HepG2 (cell line): ENCODE measurements around the gene PEAK1. TPM values are rescaled to one million over a fixed set of nuclear protein-coding genes. Genes with fewer than 3 reads are reported as not detected.

Source experiments
- CEBPB ChIP-seq: IDR thresholded peaks from 2 replicates; pipeline ENCODE4 v1.6.1; 2011; ENCODE audit warnings: low read depth, low read length, improper control_type of control experiment, borderline replicate concordance
- CHD2 ChIP-seq: IDR thresholded peaks from 2 replicates; pipeline ENCODE4 v1.6.1; 2011; ENCODE audit warnings: low read depth, low read length, improper control_type of control experiment
- ETV5 ChIP-seq: IDR thresholded peaks from 2 replicates; pipeline ENCODE4 v1.6.1; 2018; ENCODE audit warnings: missing biosample characterization, missing genetic modification reagents, inconsistent platforms, borderline replicate concordance
- KMT2A ChIP-seq: sonication (generic); formaldehyde crosslinking; IDR thresholded peaks from 2 replicates; pipeline ENCODE4 v1.4.0; 2020; ENCODE audit warnings: missing genetic modification reagents
- NCOR1 ChIP-seq: fragments of 200-600 bp; sonication (generic); IDR thresholded peaks from 2 replicates; pipeline ENCODE4 v1.7.0; 2017; ENCODE audit warnings: antibody characterized with exemption, low read length, borderline replicate concordance
- NR2C2 ChIP-seq: sonication (generic); formaldehyde crosslinking; IDR thresholded peaks from 2 replicates; pipeline ENCODE4 v1.4.0; 2020; ENCODE audit warnings: missing genetic modification reagents, mild to moderate bottlenecking, moderate library complexity, borderline replicate concordance
- PAX8 ChIP-seq: sonication (generic); formaldehyde crosslinking; IDR thresholded peaks from 2 replicates; pipeline ENCODE4 v1.8.0; 2022; ENCODE audit warnings: mild to moderate bottlenecking, missing genetic modification reagents, borderline replicate concordance
- POLR2G ChIP-seq: fragments of 200-400 bp; formaldehyde crosslinking; IDR thresholded peaks from 2 replicates; pipeline ENCODE4 v1.6.1; 2018; ENCODE audit warnings: mild to moderate bottlenecking, low read depth, low read length, moderate library complexity
- RBM22 ChIP-seq: fragments of 200-400 bp; formaldehyde crosslinking; optimal IDR thresholded peaks from 2 replicates; pipeline ENCODE3; 2017; ENCODE audit warnings: mild to moderate bottlenecking, low read length, moderate library complexity
- SIN3A ChIP-seq: IDR thresholded peaks from 2 replicates; pipeline ENCODE4 v1.6.1; 2011; ENCODE audit warnings: low read depth, mild to moderate bottlenecking, control low read depth, low read length, borderline replicate concordance
- SMAD1 ChIP-seq: sonication (generic); formaldehyde crosslinking; IDR thresholded peaks from 2 replicates; pipeline ENCODE4 v1.4.0; 2020; ENCODE audit warnings: missing genetic modification reagents, low read depth, mild to moderate bottlenecking, borderline replicate concordance
- THAP11 ChIP-seq: IDR thresholded peaks from 2 replicates; pipeline ENCODE4 v1.6.1; 2016; ENCODE audit warnings: missing biosample characterization, missing genetic modification reagents
- ZBTB21 ChIP-seq: sonication (generic); formaldehyde crosslinking; IDR thresholded peaks from 2 replicates; pipeline ENCODE4 v1.4.0; 2020; ENCODE audit warnings: missing genetic modification reagents
- ZC3H4 ChIP-seq: sonication (generic); formaldehyde crosslinking; IDR thresholded peaks from 2 replicates; pipeline ENCODE4 v1.4.0; 2020; ENCODE audit warnings: missing genetic modification reagents, borderline replicate concordance
- ZNF510 ChIP-seq: sonication (generic); formaldehyde crosslinking; IDR thresholded peaks from 2 replicates; pipeline ENCODE4 v1.4.0; 2020; ENCODE audit warnings: low read depth, mild to moderate bottlenecking, missing genetic modification reagents
- ZNF543 ChIP-seq: sonication (generic); formaldehyde crosslinking; IDR thresholded peaks from 2 replicates; pipeline ENCODE4 v1.4.0; 2020; ENCODE audit warnings: mild to moderate bottlenecking, missing genetic modification reagents
- ZNF605 ChIP-seq: sonication (generic); formaldehyde crosslinking; IDR thresholded peaks from 2 replicates; pipeline ENCODE4 v1.8.0; 2022; ENCODE audit warnings: mild to moderate bottlenecking, missing genetic modification reagents
- polyA plus RNA-seq, 8 experiments: library from polyadenylated mRNA; depleted of rRNA in 3 of 8; stranded (reverse) in 7 of 8; unstranded in 1 of 8; fragments of >200 nt; fragmentation: Illumina TruSeq in 4 of 8; extraction: Trizol in 4 of 8; gene quantifications; 2 replicates each; pipeline versions ENCODE4 v1.2.1 to v1.2.3, GENCODE V29; 2011 to 2016; ENCODE audit warnings: low read depth in 4 of 8, missing spikeins in 1 of 8, mixed read lengths in 1 of 8; ENCODE audit not compliant: insufficient read depth in 1 of 8
- total RNA-seq, 5 experiments: library from RNA; depleted of rRNA; stranded (reverse); fragments of >200 nt; fragmentation: Illumina TruSeq; extraction: Trizol; gene quantifications; 2 replicates each; pipeline ENCODE4 v1.2.3, GENCODE V29; 2016; ENCODE audit warnings: low read depth in 1 of 5
- TF ChIP-seq, protein P1 (sequence below): sonication (generic); formaldehyde crosslinking; IDR thresholded peaks from 2 replicates; pipeline ENCODE4 v1.8.0; 2022; ENCODE audit warnings: mild to moderate bottlenecking, missing genetic modification reagents
- TF ChIP-seq, protein P2 (sequence below): sonication (generic); formaldehyde crosslinking; IDR thresholded peaks from 2 replicates; pipeline ENCODE4 v1.8.1; 2023; ENCODE audit warnings: mild to moderate bottlenecking, inconsistent platforms, moderate library complexity, missing genetic modification reagents, borderline replicate concordance
- TF ChIP-seq, protein P3 (sequence below): sonication (generic); formaldehyde crosslinking; IDR thresholded peaks from 2 replicates; pipeline ENCODE4 v1.5.0; 2020; ENCODE audit warnings: missing genetic modification reagents
- TF ChIP-seq, protein P4 (sequence below): sonication (generic); formaldehyde crosslinking; IDR thresholded peaks from 2 replicates; pipeline ENCODE4 v1.4.0; 2020; ENCODE audit warnings: missing genetic modification reagents, borderline replicate concordance

The PEAK1 gene
- total and polyA plus RNA-seq, 2 of the 13 experiments (the other 11 are each of a cell fraction or from before 2014, with no cell fraction given), result 6.0 to 6.6 TPM

DNA sequence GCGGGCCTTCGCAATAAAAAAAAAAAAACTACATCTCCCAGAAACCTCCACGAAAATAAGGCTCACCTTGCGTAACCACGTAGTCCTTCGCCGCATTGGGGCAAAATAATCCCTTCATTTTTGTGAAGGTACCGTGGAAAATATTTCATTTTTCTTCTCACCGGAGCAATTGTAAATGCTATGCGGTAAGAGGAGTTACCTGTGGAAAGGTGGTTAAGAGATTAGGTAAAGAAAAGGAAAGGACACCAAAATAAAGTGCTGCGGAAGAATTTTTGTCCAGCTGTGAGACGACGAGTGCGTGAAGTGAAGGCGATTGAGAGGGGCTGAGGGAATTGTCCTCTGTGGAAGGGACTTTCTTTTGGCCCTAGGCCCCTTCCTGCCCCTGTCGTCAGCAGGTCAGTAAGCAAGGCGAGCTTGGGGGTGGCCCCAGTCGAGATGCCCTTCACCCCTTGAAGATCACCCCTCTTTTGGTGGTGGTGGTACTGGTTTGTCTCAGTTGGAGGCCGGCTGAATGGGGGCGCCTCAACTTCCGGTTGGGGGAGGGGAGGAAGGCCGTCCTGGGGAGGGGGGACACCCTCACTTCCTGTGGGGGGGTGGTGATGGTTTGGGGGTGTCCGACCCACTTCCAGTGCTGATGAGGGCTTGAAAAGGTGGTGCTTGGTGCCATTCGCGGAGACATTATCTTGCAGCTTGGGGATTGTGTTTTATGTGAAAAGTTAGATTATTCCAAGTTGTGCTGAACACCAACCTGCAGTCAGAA, 886 bp upstream of the PEAK1 start, which contains the start of gene HMG20A (continued):
- TF ChIP-seq, protein P1, sequence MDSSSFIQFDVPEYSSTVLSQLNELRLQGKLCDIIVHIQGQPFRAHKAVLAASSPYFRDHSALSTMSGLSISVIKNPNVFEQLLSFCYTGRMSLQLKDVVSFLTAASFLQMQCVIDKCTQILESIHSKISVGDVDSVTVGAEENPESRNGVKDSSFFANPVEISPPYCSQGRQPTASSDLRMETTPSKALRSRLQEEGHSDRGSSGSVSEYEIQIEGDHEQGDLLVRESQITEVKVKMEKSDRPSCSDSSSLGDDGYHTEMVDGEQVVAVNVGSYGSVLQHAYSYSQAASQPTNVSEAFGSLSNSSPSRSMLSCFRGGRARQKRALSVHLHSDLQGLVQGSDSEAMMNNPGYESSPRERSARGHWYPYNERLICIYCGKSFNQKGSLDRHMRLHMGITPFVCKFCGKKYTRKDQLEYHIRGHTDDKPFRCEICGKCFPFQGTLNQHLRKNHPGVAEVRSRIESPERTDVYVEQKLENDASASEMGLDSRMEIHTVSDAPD, result 0 out of 2 replicates have a peak, but pooled peaks have one; percentile 33
- TF ChIP-seq KMT2A (CRISPR knock-in tag), result 0 out of 2 replicates have a peak, but pooled peaks have one; percentile 36
- TF ChIP-seq SIN3A, result peak; percentile 61; the same call in 1 of the 2 replicates
- peak; percentile 85; the same call in 1 of the 2 replicates for TF ChIP-seq NCOR1
- TF ChIP-seq ZNF510, result peak; percentile 92; the same call in 1 of the 2 replicates
- peak; percentile 67; the same call in 1 of the 2 replicates for TF ChIP-seq CHD2
- TF ChIP-seq ZBTB21 (CRISPR knock-in tag), result no peak
- TF ChIP-seq, protein P2, sequence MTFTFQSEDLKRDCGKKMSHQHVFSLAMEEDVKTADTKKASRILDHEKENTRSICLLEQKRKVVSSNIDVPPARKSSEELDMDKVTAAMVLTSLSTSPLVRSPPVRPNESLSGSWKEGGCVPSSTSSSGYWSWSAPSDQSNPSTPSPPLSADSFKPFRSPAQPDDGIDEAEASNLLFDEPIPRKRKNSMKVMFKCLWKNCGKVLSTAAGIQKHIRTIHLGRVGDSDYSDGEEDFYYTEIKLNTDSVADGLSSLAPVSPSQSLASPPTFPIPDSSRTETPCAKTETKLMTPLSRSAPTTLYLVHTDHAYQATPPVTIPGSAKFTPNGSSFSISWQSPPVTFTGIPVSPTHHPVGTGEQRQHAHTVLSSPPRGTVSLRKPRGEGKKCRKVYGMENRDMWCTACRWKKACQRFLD (CRISPR knock-in tag), result peak; percentile 72; the same call in 1 of the 2 replicates
- TF ChIP-seq ZC3H4 (CRISPR knock-in tag), result no peak
- TF ChIP-seq NR2C2 (CRISPR knock-in tag), result peak; percentile 73
- peak; percentile 93 for TF ChIP-seq CEBPB
- peak; percentile 98 for TF ChIP-seq THAP11 (CRISPR knock-in tag)
- no peak for TF ChIP-seq PAX8 (CRISPR knock-in tag)
- TF ChIP-seq, protein P3, sequence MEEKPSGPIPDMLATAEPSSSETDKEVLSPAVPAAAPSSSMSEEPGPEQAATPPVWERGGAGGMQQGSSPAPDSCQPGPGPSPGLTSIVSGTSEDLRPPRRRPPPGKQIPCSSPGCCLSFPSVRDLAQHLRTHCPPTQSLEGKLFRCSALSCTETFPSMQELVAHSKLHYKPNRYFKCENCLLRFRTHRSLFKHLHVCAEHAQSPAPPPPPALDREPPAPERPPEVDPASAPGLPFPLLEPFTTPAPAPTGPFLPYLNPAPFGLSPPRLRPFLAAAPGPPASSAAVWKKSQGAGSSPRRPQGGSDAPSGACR (CRISPR knock-in tag), result peak; percentile 22; the same call in 1 of the 2 replicates
- TF ChIP-seq, protein P4, sequence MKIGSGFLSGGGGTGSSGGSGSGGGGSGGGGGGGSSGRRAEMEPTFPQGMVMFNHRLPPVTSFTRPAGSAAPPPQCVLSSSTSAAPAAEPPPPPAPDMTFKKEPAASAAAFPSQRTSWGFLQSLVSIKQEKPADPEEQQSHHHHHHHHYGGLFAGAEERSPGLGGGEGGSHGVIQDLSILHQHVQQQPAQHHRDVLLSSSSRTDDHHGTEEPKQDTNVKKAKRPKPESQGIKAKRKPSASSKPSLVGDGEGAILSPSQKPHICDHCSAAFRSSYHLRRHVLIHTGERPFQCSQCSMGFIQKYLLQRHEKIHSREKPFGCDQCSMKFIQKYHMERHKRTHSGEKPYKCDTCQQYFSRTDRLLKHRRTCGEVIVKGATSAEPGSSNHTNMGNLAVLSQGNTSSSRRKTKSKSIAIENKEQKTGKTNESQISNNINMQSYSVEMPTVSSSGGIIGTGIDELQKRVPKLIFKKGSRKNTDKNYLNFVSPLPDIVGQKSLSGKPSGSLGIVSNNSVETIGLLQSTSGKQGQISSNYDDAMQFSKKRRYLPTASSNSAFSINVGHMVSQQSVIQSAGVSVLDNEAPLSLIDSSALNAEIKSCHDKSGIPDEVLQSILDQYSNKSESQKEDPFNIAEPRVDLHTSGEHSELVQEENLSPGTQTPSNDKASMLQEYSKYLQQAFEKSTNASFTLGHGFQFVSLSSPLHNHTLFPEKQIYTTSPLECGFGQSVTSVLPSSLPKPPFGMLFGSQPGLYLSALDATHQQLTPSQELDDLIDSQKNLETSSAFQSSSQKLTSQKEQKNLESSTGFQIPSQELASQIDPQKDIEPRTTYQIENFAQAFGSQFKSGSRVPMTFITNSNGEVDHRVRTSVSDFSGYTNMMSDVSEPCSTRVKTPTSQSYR (CRISPR knock-in tag), result peak; percentile 91
- peak; percentile 24 for TF ChIP-seq RBM22
- TF ChIP-seq ETV5 (CRISPR knock-in tag), result no peak; the same call in 1 of the 2 replicates
- 0 out of 2 replicates have a peak, but pooled peaks have one; percentile 72 for TF ChIP-seq SMAD1 (CRISPR knock-in tag)
- peak; percentile 82; the same call in 1 of the 2 replicates for TF ChIP-seq ZNF543 (CRISPR knock-in tag)
- peak; percentile 82 for TF ChIP-seq POLR2G
- TF ChIP-seq ZNF605, result 0 out of 2 replicates have a peak, but pooled peaks have one; percentile 41
